GM19351 (cell line): ENCODE measurements around the gene SVEP1.
"Not testable (repeated sequence)": the region's sequence is repeated elsewhere in the genome, so short reads cannot be mapped to it uniquely, and the experiment has no call there.

Experiments used
- ATAC-seq: cut with Tn5 transposase; IDR thresholded peaks from one replicate; pipeline ENCODE4 v1.9.1; 2021; ENCODE audit warnings: mild to moderate bottlenecking, moderate library complexity; ENCODE audit not compliant: unreplicated experiment

SVEP1 gene

DNA sequence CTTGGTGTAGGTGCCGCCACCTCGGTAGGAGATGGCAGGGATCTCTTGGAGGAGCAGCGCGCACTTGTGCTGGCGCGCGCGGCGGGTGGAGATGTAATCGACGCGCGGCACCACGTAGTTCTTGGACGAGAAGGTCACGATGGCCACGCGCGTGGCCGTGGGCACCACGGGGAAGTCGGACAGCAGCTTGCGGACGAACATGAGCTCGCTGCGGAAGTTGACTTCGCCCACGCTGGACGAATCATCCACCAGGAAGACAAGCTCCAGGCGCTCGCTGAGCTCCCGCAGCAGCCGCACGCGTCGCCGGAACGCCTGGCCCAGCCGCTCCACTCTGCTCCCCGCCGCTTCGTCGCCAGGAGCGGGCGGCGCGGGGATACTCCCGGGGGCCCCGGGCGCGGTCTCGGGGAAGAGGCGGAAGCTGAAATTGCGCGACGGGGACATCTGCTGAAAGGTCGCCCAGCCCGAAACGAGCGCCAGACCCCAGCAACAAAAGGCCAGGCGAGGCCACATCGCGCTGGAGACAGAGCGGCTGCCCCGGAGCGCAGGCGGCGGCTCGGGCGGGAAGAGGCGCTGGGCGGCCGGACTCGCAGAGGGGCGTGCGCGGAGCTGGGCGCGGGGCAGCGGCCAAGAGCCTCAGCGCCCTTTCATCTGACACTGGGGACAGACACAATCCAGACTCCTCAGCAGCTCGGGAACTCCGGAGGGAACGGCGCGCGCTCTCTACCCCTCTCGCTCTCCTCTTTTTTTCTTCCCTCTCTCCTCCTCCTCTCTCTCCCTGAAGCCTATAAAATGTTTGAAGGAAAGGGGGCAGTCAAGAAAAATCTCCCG is at the start of gene SVEP1:
SVEP1 (minus strand) TSS at position 708 of the 828 bp plus-strand sequence; CDS start at position 510, 198 bp downstream.
- ATAC-seq, result no peak

DNA sequence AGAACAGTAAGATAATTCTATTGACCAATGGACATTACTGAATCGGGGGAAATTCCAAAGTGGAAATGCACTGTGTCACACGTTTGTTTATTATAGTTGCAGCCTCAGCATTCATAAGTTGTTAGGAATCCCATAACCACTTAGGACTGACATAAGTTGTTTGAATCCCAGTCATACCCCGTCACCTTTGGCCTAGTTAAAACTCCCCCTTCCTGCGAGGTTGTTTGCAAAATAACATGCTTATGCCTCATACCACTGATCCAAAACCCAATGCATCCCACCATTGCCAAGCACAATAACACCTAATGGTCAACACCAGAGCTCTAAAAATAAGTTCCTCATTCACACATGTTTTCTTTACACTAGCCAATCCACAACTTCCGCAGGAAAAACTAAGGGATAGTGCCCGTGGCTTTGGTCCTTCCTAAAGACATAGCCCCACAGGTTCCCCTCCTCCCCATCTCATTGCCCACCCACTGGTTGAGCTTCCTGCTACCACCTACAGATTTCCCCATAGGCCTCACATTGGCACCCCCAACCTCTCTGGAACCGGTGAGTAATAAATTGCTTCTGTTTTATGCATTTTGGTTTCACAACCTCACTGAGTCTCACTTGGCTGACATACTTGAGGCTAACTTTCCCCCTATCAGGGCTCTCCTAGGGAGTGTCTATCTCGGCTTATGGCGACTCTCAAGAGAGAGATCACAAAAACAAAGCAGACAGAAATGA is 46.7 kb upstream of the SVEP1 start:
- ATAC-seq, result peak; percentile 98

DNA sequence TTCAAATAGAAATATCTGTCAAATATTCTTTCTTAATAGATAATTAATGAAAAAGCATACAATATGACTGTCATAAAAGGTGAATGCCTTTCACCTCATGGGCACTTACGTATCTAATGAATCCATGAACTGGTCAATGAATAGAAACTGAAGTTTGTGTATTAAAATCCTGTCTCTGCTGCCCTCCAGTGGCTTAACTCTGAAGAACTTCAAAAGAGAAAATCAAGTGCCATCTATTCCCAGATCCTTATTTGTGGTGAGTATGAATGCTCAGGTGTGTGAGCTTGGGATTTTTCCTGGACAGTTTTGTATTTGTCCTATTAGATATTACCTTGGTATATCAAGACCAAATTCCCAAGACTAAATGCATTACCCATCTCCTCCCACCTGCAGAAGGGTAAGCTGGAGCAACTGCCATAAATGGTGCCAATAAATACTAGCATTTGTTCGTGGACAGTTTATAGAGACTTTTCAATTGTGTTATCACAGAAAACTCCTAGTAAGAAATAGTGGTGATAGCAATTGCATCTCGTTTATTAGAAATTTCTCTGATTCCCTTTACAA is 44.0 kb upstream of the SVEP1 start:
- ATAC-seq, result no peak

DNA sequence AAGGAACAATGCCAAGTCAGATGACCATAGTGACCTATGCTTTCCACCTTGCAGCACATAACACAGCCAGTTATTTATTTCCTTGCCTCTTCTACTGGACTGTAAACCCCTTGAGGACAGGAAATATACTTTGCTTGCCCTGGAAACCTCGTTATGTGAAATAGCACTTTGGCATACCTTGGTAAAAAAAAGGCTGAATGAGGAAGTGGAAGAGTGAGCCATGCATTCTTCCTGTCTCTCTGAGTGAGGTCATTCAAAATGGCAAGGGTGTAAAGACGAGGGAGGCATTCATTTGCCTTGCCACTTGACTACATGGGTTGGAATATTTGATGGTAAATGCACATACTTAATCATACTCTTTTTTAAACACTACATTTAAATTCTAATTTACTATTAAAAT is 42.8 kb upstream of the SVEP1 start:
- ATAC-seq, result no peak

DNA sequence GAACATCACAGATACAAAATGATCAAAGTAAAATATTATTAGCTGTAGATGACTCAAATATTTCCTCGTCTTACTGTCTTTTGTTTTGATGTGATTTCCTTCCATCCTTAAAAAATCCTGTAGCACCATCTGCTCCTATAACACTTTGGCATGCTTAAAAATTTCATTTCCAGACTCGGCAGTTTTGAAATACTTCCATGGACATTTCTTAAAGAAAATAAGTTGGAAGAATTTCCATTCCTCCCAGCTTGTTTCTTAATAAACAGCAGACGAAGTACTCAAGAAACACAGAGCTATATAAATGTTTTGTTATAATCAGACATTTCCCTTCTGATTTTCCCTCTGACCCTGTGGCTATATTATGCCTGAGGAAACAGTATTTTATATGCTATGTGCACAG is 41.2 kb upstream of the SVEP1 start:
- ATAC-seq, result no peak

DNA sequence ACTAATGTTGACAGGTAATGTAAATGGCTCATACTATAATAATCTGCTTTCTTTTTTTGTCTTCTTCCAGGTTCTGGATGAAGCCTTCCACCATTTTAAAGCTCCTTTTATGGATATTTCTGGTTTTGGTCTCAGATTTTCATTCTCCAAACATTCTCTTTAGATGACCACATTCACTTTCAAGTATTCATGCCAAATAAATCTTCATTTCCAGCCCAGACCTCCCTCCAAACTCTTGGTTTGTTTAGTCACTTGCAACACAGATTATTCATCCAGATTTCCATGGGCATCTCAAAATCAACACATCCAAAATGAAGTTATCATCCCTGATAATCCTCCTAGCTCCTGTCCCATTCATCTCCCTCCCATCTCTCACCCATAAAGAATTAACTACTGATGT is 40.3 kb upstream of the SVEP1 start:
- no peak for ATAC-seq

DNA sequence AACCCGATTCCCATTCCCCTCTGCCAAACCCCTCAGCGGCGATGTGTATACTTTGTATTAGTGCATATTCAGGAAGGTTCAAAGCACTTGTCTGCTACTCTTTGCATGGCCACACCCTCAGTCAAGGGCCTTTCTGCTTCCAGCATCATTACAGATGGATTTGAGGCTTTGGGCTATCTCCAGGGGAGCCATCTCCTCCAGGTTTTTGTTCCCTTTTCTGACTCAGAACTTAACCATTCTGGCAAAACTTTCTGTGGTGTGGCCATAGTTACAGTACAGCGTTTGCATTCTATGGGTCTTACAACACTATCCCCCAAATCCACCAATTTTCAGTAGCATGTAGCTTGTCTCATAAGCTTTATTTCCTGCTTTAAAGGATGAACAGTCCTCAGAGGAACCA is 36.0 kb upstream of the SVEP1 start:
- no peak for ATAC-seq

DNA sequence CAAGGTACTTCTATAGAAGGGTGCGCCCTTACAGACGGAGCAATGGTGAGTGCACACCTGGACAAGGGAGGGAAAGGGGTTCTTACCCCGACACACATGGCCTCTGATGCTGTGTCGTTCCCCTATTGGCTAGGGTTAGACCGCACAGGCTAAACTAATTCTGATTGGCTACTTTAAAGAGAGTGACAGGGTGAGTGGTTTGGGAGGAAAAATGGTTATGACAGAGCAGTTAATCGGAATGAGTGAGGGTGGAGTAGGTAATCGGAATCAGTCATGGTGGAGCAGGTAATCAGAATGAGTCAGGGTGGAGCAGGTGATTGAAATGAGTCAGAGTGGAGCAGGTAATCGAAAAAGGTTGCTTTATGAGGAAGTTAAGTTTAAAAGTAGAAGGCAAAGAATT is 35.0 kb upstream of the SVEP1 start:
- not testable (repeated sequence) for ATAC-seq

DNA sequence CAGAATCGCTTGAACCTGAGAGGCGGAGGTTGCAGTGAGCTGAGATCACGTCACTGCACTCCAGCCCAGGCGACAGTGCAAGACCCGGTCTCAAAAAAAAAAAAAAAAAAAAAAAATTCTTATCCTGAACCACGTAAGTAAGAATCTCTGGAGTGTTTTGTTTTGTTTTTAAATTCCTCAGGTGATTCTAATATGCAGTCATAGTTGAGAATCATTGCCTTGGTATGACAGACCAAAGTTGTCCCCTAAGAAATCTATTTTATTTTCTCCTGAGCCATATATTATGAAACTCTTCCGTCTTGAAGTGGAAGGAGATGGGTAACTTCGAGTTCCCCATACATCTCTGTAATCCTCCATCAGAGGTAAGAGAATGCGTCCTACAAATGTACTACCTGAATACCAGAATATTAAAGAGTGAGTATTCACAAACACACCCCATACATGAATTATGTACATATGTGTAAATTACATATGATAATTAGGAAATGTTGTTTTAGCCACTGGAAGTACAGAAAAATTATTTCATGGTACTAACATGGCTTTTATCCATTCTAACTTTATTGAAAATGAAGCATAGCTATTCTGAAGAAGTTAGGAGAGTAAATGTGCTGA is 26.7 kb upstream of the SVEP1 start:
- ATAC-seq, result no peak

DNA sequence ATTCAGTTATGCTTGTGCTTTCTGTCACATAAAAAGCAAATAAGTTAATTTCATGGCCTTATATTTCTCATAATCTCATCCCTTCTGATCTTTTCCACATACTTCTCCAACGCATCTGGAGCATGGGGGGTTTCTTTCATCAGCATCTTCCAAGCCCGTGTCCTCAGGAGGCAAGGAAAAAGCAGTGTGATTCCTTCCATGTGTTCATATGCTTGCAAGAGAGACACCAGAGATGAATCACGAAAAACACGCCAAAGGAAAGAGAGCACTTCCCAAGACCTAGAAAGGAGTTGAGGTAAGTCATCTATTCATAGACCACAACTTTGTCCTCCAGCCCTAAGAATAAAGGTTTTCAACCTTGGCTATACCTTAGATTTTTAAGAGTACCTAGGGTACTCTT is 26.0 kb upstream of the SVEP1 start:
- ATAC-seq, result no peak

DNA sequence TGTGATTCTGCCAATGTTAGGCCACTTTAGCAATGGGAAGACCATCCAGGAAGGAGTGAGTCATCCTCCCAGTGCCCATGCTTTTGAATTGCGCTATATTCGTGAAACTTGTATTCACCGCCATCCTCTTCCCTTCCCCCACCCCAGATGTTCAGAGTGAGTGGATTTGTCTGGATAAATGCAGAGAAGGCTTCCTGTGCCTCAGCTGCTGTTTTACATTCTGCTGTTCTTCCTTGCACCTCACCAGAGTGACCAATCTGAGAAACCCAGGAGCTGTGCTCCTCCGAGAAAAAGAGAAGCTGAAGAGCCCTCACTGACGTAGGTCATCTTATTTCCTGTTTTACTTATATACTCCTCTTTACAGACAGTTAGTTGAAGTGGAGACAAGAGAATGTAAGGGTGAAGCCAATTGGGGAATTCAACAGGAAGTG is 24.6 kb upstream of the SVEP1 start:
- no peak for ATAC-seq

DNA sequence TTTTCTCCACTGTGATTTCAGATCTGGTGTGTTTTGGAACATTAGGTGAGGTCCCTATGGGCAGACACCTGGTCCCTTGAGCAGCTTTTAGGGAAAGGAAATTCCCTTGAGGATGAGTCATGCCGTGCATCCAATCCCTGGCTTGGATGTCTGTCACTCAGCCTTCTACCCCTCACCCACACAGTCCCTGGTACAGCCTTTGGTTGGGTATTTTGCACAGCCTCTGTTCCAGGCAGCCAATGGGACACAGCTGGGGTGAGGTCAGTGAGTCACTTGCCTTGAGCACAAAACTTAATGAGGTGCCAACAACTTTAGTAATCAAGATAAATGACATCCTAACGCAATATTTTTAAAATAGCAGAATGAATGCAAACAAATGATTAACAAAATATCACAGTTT is 22.7 kb upstream of the SVEP1 start:
- no peak for ATAC-seq

DNA sequence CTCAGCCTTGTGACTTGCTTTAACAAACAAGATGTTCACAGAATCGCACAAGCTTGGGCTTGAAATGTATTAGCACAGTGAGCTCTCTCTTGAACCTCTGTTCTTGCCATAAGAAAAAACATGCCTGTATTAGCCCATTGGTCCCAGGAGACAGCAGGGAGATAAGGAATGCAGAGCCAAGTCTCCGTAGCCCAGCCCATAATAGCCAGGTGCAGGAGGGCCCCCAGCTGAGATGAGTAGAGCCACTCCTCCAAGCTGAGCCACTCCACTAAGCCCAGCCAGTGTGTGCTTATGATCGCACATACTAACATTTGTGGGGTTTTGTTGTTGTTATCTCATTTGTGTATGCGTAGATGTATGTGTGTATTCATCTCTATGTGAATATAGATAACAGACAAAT is 21.6 kb upstream of the SVEP1 start:
- no peak for ATAC-seq

DNA sequence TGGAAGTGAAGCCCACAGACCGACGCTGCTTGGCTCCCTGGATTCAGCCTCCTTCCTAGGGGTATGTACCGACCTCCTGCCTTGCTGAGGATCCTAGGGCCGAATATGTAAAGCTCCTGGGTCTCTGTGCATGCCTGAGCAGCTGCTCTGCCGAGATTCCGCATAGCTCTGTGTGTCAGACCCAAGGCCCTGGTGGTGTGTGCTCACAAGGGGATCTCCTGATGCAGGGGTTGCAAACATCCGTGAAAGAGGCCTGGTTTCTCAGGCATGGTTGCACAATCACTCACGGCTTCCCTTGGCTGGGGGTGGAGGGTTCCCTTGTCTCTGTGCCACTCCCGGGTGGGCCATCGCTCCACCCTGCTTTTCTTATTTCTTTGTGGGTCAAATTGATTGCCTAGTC is 19.9 kb upstream of the SVEP1 start:
- no peak for ATAC-seq

DNA sequence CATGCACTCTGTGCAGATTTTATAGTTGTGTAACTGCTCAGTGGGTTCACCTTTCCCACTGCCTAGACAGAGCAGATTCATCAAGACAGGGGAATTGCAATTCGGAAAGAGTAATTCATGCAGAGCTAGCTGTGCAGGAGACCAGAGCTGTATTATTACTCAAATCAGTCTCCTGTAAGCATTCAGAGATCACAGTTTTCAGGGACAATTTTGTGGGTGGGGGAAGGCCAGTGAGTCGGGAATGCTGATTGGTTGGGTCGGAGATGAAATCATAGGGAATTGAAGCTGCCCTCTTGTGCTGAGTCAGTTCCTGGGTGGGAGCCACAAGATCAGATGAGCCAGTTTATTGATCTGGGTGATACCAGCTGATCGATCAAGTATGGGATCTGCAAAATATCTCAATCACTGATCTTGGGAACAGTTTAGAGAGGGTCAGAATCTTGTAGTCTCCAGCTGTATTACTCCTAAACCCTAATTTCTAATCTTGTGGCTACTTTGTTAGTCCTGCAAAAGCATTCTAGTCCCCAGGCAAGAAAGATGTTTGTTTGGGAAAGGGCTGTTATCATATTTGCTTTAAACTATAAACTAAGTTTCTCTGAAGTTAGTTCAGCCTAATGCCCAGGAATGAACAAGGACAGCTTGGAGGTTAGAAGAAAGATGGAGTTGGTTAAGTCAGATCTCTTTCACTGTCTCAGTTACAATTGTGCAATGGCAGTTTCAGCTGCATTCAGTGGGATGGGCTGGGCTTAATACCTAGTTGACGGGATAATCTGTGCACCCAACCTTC is 12.7 kb upstream of the SVEP1 start:
- no peak for ATAC-seq

DNA sequence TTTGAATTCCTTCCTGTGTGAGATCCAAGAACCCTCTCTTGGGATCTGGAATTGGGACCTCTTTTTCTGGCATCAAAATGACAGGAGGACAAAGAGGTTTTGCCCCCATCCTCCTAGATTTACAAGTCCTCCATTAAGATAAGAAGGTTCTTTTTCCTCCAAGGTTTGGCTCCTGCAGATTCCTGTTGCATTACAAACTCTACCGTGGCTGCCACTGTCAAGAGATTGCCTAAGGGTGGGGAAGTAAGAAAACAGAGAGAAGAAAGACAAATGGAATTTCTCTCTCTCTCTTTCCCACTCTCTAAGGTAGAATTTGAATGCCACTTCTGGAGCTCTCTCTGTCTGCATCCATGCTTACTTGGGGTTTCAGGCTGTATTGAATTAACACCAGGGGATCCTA is 12.0 kb upstream of the SVEP1 start:
- ATAC-seq, result no peak

DNA sequence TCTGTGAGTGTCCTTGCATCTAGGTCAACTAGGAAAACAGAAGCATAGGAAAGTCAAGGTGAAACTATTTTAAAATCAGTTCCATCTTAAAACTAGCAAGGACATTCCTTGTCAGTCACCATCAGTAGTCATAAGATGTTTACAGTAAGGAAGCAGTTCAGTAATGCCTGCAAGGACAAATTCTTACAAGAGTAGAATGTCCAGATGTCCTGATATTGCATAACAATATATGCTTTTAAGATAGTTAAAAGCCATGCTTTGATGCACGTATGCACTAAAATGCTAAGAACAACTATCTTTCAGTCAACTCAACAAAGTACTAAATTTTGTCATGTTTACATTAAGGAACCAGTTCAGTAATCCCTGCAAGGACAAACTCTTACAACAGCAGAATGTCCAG is 11.3 kb upstream of the SVEP1 start:
- ATAC-seq, result no peak

DNA sequence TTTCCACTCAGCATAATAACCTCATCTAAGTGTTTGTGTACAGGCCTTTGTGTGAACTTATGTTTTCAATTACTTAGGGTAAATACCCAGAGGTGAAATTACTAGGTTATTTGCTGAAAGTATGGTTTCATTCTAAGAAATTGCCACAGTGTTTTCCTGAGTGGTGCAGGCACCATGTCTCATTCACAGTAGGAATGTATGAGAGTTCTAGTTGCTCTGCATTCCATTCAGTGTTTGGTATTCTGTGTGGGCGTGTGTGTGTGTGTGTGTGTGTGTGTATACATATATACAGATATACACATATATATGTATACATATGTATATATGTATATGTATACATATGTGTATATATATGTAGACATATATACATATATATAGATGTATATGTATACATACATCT is 8.8 kb upstream of the SVEP1 start:
- no peak for ATAC-seq

DNA sequence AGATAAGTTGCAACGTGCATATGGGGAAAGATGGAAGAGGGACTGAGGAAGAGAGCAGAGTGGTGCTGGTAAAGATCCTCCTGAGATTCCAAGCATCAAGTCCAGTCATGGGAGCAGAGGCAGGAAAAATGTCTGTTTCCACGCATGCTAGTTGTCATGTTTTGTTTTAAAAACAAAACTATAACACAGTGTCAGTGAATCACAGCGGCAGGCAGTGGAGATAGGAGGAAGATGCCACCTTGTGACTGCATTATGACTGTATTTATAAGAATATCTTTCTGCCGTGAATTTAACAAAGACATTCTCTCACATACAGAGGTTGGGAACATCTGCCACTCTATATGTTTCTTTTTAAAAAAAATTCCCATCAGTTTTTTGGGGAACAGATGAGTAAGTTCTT is 3.7 kb upstream of the SVEP1 start:
- no peak for ATAC-seq

DNA sequence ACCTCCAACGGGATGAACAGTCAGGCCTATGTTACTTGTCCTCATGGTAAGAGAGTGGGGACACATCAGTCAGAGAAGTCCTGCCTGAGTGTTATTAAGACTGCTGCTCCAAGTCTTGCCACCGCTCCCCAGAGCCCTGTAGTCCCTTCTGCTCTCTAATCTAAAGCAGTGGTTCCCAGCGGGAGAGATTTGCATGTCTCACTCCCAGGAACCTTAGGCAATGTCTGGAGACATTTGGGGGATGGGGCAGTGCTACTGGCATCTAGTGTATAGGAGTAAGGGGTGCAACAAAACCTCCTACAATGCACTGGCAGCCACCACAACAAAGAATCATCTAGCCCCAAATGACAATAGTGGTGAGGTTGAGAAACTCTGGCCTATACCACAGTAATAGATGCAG is 2.6 kb upstream of the SVEP1 start:
- ATAC-seq, result no peak

DNA sequence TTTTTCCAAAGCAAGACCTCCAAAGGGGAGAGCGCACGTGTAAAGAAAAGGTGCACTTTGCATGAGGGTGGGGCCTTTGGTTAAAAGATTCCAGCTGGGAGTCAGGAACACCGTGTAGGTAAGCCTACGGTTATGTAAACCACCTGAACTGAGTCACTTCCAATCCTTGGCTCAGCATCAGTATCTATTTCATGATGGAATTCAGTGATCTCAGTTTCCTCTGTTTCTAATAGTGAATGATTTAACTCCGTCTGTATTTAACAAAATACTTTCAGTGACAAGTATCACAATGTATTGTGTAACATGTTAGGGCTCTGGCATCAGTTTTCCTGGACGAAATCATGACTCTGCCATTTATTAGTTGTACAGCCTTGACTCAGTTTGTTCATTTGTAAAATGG is 1.3 kb upstream of the SVEP1 start:
- no peak for ATAC-seq
